Smooth muscle cell of trachea (primary cell): ENCODE measurements around the gene SERINC1. TPM values are rescaled to one million over a fixed set of nuclear protein-coding genes. Genes with fewer than 3 reads are reported as not detected.

Experiments
- total RNA-seq: library from RNA; depleted of rRNA; stranded (reverse); fragments of >200 nt; gene quantifications from 2 replicates; pipeline ENCODE4 v1.2.1, GENCODE V29; 2014

SERINC1 gene
- total RNA-seq = 257 and 308 TPM in 2 replicates

DNA sequence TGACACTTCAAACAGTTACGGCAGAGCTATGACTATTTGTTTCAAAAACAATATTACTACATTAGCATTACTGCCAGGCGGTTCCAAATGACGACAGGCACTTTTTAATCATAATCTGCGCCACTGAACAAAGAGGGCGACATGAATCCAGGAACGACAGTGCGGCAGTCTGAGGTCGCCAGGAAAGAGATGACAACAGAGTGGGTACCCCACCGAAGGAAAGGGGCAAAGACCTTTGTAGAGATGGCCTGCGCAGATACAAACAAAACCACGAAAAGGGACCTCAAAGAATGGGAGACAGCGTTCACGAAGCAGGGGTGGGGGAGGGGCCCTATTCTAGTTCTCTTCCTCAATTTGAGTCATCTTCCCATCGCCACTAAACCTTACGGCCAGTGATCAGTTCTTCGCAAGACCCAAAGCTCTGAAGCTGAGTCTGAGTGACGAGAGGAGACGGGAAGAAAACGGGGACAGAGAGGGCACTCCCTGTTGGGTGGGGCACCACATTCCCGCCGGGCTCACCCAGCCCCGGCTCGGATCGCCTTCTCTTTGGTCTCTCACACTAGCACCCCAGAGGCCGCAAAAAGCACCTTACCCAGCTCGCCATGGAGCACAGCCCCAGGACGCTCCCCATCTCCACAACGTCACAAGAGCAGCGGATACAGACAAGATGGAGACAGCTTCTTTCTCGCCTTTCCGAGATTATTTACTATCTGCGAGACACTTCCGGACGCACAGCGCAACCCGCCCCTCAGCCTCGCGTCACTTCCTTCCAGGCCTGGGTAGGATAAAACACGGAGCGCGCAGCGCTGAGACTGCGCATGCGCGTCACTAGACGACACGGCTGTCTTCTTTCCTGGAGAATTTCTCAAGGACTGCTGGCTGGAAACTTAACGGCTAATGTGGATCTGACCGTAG is at the start of gene SERINC1:
Gene SERINC1 (minus strand): TSS at position 701 of the 915 bp plus-strand sequence. CDS start 70 bp downstream, at position 631.

DNA sequence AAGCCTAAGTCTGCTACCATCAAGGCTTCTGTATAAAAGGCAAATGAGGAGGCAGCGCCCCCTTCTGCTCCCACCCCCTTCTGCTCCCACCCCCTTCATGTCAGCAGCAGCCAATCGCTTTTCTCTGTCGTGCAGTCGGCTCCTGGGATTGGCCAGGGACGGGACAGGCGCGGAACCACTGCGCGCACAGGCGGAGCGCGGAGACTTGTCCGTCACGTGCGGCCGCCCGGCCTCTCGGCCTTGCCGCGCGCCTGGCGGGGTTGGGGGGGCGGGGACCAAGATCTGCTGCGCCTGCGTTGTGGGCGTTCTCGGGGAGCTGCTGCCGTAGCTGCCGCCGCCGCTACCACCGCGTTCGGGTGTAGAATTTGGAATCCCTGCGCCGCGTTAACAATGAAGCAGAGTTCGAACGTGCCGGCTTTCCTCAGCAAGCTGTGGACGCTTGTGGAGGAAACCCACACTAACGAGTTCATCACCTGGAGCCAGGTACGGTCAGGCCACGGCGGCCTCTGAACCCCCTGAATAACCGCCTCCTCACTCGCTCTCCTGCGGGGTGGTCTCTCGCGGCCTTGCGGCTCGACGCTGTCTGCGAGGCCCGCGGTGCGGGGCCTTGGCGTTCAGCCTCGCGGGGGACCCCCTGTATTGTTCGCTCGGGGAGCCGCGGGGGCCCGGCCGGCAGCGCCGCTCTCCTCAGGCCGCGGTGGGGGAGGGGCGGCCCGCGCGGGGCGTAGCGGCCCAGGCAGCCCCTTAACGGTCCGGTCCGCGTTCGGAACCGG is 72.1 kb downstream of the SERINC1 start, which contains the start of gene HSF2:
Gene HSF2 (plus strand): TSS at position 305 of the 773 bp plus-strand sequence. CDS start 86 bp downstream, at position 391.

Other genes with a start within 250 kb of the SERINC1 start
- gene HSF2, start 72.2 kb downstream of the SERINC1 start, total RNA-seq = 28.9 and 33.3 TPM in 2 replicates
- 2.6 and 11.1 TPM in 2 replicates for gene PKIB, start 138.6 kb upstream of the SERINC1 start, total RNA-seq